GM12892 (cell line): ENCODE data around the gene SAP30.

ENCODE experiments used
- POLR2A ChIP-seq: IDR thresholded peaks from 2 replicates; pipeline ENCODE4 v1.6.1; 2011; ENCODE audit warnings: low read depth, low read length, control low read depth
- POLR2AphosphoS5 ChIP-seq: IDR thresholded peaks from 2 replicates; pipeline ENCODE4 v1.6.1; 2011; ENCODE audit warnings: low read depth, low read length, control low read depth
- TAF1 ChIP-seq: IDR thresholded peaks from 2 replicates; pipeline ENCODE4 v1.6.1; 2011; ENCODE audit warnings: low read depth, mild to moderate bottlenecking, control low read depth, low read length, borderline replicate concordance

DNA sequence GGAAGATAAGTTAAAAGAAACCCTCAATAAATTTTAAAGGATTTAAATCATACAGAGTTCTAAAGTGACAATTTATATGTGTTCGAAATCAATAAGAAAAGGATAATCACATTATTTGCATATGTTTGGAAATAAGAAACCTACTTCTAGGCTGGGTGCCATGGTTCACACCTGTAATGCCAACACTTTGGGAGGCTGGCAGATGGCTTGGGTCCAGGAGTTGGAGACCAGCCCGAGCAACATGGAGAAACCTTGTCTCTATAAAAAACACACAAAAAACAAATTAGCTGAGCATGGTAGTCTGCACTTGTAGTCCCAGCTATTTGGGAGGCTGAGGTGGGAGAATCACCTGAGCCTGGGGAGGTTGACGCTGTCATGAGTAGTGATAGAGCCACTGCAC lies 8.1 kb upstream of the SAP30 start:
- TF ChIP-seq POLR2A (no peak), POLR2AphosphoS5 (no peak), TAF1 (no peak)
